AG09319 (cell line): ENCODE results near the gene VPS51.
"Not testable (repeated sequence)": the region's sequence is repeated elsewhere in the genome, so short reads cannot be mapped to it uniquely, and the experiment has no call there.

ENCODE experiments used
- DNase-seq: peaks from one replicate; pipeline ENCODE4 v3.0.0-alpha.2; 2010; ENCODE audit warnings: low read depth; ENCODE audit errors: extremely low read depth
- CTCF ChIP-seq: IDR thresholded peaks from 2 replicates; pipeline ENCODE4 v1.5.1; 2011; ENCODE audit warnings: low read depth, mild to moderate bottlenecking, inconsistent platforms, low read length, moderate library complexity

VPS51 gene

GRCh38 chr11:65148657-65149056, 52.6 kb downstream of the VPS51 start:
- no peak for DNase-seq
- no peak for TF ChIP-seq CTCF

- not testable (repeated sequence) for DNase-seq
Observed at GRCh38 chr11:65150131-65150508, 54.1 kb downstream of the VPS51 start.

GRCh38 chr11:65150509-65151299, 54.7 kb downstream of the VPS51 start:
- no peak for TF ChIP-seq CTCF
- no peak for DNase-seq

- no peak for TF ChIP-seq CTCF
- no peak for DNase-seq
Observed at GRCh38 chr11:65151331-65151899, 55.4 kb downstream of the VPS51 start.

GRCh38 chr11:65152122-65152521, 56.1 kb downstream of the VPS51 start:
- DNase-seq = no peak
- no peak for TF ChIP-seq CTCF

- no peak for DNase-seq
- TF ChIP-seq CTCF = no peak
Observed at GRCh38 chr11:65156256-65156655, 60.2 kb downstream of the VPS51 start.

- no peak for TF ChIP-seq CTCF
- no peak for DNase-seq
Observed at GRCh38 chr11:65156926-65157325, 60.9 kb downstream of the VPS51 start.

- DNase-seq = no peak
- TF ChIP-seq CTCF = no peak
Observed at GRCh38 chr11:65157336-65157735, 61.3 kb downstream of the VPS51 start.
